ENCODE measurements around the gene COL18A1. TPM values are rescaled to one million over a fixed set of nuclear protein-coding genes. Genes with fewer than 3 reads are reported as not detected.

The COL18A1 gene
- total RNA-seq, 1 donor from 2014 or later: 52.6 TPM

GRCh38 chr21:45387506-45387905 is 17.5 kb upstream of the COL18A1 start:
- Mint-ChIP-seq H3K9me3 (no peaks in the 10 kb centered on the region), H3K4me3 (no peak overlapping the region), H3K36me3 (no peaks in the 10 kb centered on the region), H3K27me3 (ENCODE audit: insufficient read depth, low read depth) (peaks cover 3% of the 10 kb centered on the region), H3K4me1 (peaks cover 16% of the 10 kb centered on the region), H3K27ac (no peak overlapping the region)
- Histone ChIP-seq H3K4me2 (no peak overlapping the region), H3F3A (ENCODE audit: low read depth) (peaks cover 7% of the 10 kb centered on the region), H3K27me3 (no peaks in the 10 kb centered on the region), H3K4me3 (no peak overlapping the region), H3K9me3 (ENCODE audit: low read depth) (no peaks in the 10 kb centered on the region), H3K9ac (no peak overlapping the region), H3K4me1 (peaks cover 7% of the 10 kb centered on the region), H4K20me1 (ENCODE audit: low read depth) (no peaks in the 10 kb centered on the region), H3K36me3 (no peaks in the 10 kb centered on the region), H3K27ac (no peak overlapping the region), H2AFZ (replicated peaks) (no peak overlapping the region), H3K79me2 (ENCODE audit: low read depth) (no peaks in the 10 kb centered on the region)
- no peak for DNase-seq (ENCODE audit: low spot score)
- TF ChIP-seq CTCF (IDR thresholded peaks at IDR 0.05): no peak
- TF ChIP-seq EZH2phosphoT487 (IDR thresholded peaks at IDR 0.05): no peak
- TF ChIP-seq EZH2 (IDR thresholded peaks at IDR 0.05): no peak

GRCh38 chr21:45388011-45388521 is 16.9 kb upstream of the COL18A1 start:
- DNase-seq (ENCODE audit: low spot score): peak; percentile 54
- Histone ChIP-seq H3K4me2 (no peak overlapping the region), H2AFZ (replicated peaks) (no peak overlapping the region), H3K27ac (no peak overlapping the region), H3K36me3 (no peaks in the 10 kb centered on the region), H3K27me3 (no peaks in the 10 kb centered on the region), H3K4me3 (no peak overlapping the region), H3K9ac (no peak overlapping the region), H3K79me2 (ENCODE audit: low read depth) (no peaks in the 10 kb centered on the region), H3F3A (ENCODE audit: low read depth) (peaks cover 7% of the 10 kb centered on the region), H3K4me1 (peaks cover 7% of the 10 kb centered on the region), H4K20me1 (ENCODE audit: low read depth) (no peaks in the 10 kb centered on the region), H3K9me3 (ENCODE audit: low read depth) (no peaks in the 10 kb centered on the region)
- Mint-ChIP-seq H3K27me3 (ENCODE audit: insufficient read depth, low read depth) (no peaks in the 10 kb centered on the region), H3K4me1 (peaks cover 16% of the 10 kb centered on the region), H3K36me3 (no peaks in the 10 kb centered on the region), H3K27ac (no peak overlapping the region), H3K9me3 (no peaks in the 10 kb centered on the region), H3K4me3 (no peak overlapping the region)
- TF ChIP-seq CTCF (IDR thresholded peaks at IDR 0.05): no peak
- no peak for TF ChIP-seq EZH2phosphoT487 (IDR thresholded peaks at IDR 0.05)
- TF ChIP-seq EZH2 (IDR thresholded peaks at IDR 0.05): no peak

- H3K4me1 Mint-ChIP-seq: peaks cover 19% of the 10 kb centered on the region
- H3K36me3 Mint-ChIP-seq: no peaks in the 10 kb centered on the region
- H3K9me3 Mint-ChIP-seq: no peaks in the 10 kb centered on the region
Observed at GRCh38 chr21:45388611-45389296, 16.2 kb upstream of the COL18A1 start.

More at GRCh38 chr21:45388611-45389296, 16.2 kb upstream of the COL18A1 start:
- Histone ChIP-seq H3K27me3 (no peaks in the 10 kb centered on the region), H3K9me3 (ENCODE audit: low read depth) (no peaks in the 10 kb centered on the region), H3K4me1 (peaks cover 1% of the 10 kb centered on the region), H2AFZ (replicated peaks) (no peak overlapping the region), H3K27ac (no peak overlapping the region), H3K4me2 (no peak overlapping the region), H3K9ac (no peak overlapping the region), H3K36me3 (no peaks in the 10 kb centered on the region), H3F3A (ENCODE audit: low read depth) (peaks cover 5% of the 10 kb centered on the region), H4K20me1 (ENCODE audit: low read depth) (no peaks in the 10 kb centered on the region), H3K79me2 (ENCODE audit: low read depth) (no peaks in the 10 kb centered on the region), H3K4me3 (no peak overlapping the region)
- H3K27ac Mint-ChIP-seq: peak overlapping the region; percentile 46
- H3K27me3 Mint-ChIP-seq (ENCODE audit: insufficient read depth, low read depth): peaks cover 2% of the 10 kb centered on the region
- no peak for DNase-seq (ENCODE audit: low spot score)
- TF ChIP-seq EZH2 (IDR thresholded peaks at IDR 0.05): no peak
- TF ChIP-seq CTCF (IDR thresholded peaks at IDR 0.05): no peak
- TF ChIP-seq EZH2phosphoT487 (IDR thresholded peaks at IDR 0.05): no peak
- H3K4me3 Mint-ChIP-seq: no peak overlapping the region
